Fibroblast of lung (primary cell): ENCODE data around the gene MSL2. TPM values are rescaled to one million over a fixed set of nuclear protein-coding genes. Genes with fewer than 3 reads are reported as not detected.
"Not testable (repeated sequence)": the region's sequence is repeated elsewhere in the genome, so short reads cannot be mapped to it uniquely, and the experiment has no call there.

Source experiments
- DNase-seq, 2 donors: peaks; one replicate each; pipeline versions ENCODE4 v3.0.0 to v3.0.0-alpha.2; 2010; ENCODE audit warnings: low read depth in 2 of 2
- H2AFZ ChIP-seq: 2 replicates; pipeline ENCODE4 v1.5.1; 2012; ENCODE audit warnings: low read length, control low read depth, inconsistent platforms
- H3K27ac ChIP-seq: 2 replicates; pipeline ENCODE4 v1.5.1; 2011; ENCODE audit warnings: low read length, control low read depth; ENCODE audit not compliant: insufficient read depth
- H3K27me3 ChIP-seq: 2 replicates; pipeline ENCODE4 v1.5.1; 2011; ENCODE audit warnings: mild to moderate bottlenecking, low read length; ENCODE audit not compliant: control insufficient read depth, insufficient read depth
- H3K36me3 ChIP-seq: 2 replicates; pipeline ENCODE4 v1.5.1; 2011; ENCODE audit warnings: low read length; ENCODE audit not compliant: control insufficient read depth, insufficient read depth
- H3K4me1 ChIP-seq: 2 replicates; pipeline ENCODE4 v1.5.1; 2011; ENCODE audit warnings: low read length; ENCODE audit not compliant: control insufficient read depth, insufficient read depth; ENCODE audit errors: extremely low read depth
- H3K4me2 ChIP-seq: 2 replicates; pipeline ENCODE4 v1.5.1; 2011; ENCODE audit warnings: low read length, control low read depth; ENCODE audit not compliant: insufficient read depth; ENCODE audit errors: extremely low read depth
- H3K4me3 ChIP-seq, 4 experiments: fragments of 200-600 bp in 1 of 4; sonication (generic) in 1 of 4; replicated peaks in 1 of 4; 2 replicates each; pipeline ENCODE4 v1.5.1; 2011 to 2016; ENCODE audit warnings: low read length in 4 of 4, low read depth in 3 of 4, mild to moderate bottlenecking in 3 of 4, control low read depth in 2 of 4, inconsistent platforms in 1 of 4, mixed read lengths in 1 of 4; ENCODE audit not compliant: insufficient read depth in 1 of 4; ENCODE audit errors: control extremely low read depth in 1 of 4
- H3K79me2 ChIP-seq: 2 replicates; pipeline ENCODE4 v1.5.1; 2012; ENCODE audit warnings: mild to moderate bottlenecking, low read length, inconsistent platforms; ENCODE audit not compliant: control insufficient read depth, insufficient read depth
- H3K9ac ChIP-seq: 2 replicates; pipeline ENCODE4 v1.5.1; 2011; ENCODE audit warnings: mild to moderate bottlenecking, low read length, control low read depth; ENCODE audit not compliant: insufficient read depth
- H3K9me3 ChIP-seq: 2 replicates; pipeline ENCODE4 v1.5.1; 2012; ENCODE audit warnings: low read depth, low read length; ENCODE audit not compliant: control insufficient read depth, insufficient read depth
- H4K20me1 ChIP-seq: 2 replicates; pipeline ENCODE4 v1.5.1; 2011; ENCODE audit warnings: low read length; ENCODE audit not compliant: control insufficient read depth, insufficient read depth; ENCODE audit errors: extremely low read depth
- EZH2 ChIP-seq: IDR thresholded peaks from 2 replicates; pipeline ENCODE4 v1.5.1; 2012; ENCODE audit warnings: low read length, control low read depth, mild to moderate bottlenecking; ENCODE audit errors: missing control alignments
- polyA plus RNA-seq, 2 donors: library from polyadenylated mRNA; depleted of rRNA in 1 of 2; stranded (reverse) in 1 of 2; unstranded in 1 of 2; fragments of >200 nt; gene quantifications; 2 replicates each; pipeline ENCODE4 v1.2.1, GENCODE V29; 2011 to 2012; ENCODE audit warnings: missing spikeins in 1 of 2
- total RNA-seq: library from RNA; depleted of rRNA; stranded (reverse); fragments of >200 nt; gene quantifications from 2 replicates; pipeline ENCODE4 v1.2.1, GENCODE V29; 2014
- TF ChIP-seq, protein P1 (sequence below), 2 donors: IDR thresholded peaks in 1 of 2; conservative IDR thresholded peaks in 1 of 2; 1 replicate in 1 of 2; 2 replicates in 1 of 2; pipeline ENCODE4 v1.5.1; 2011 to 2012; ENCODE audit warnings: low read length in 2 of 2, control low read depth in 1 of 2, inconsistent platforms in 1 of 2, low read depth in 1 of 2, mild to moderate bottlenecking in 1 of 2

MSL2 gene
- total and polyA plus RNA-seq, 2 donors (not counting 1 experiment from before 2014, with no cell fraction given): 12.1 to 19.7 TPM

GRCh38 chr3:136171097-136171542 lies 25.0 kb downstream of the MSL2 start:
- H3K27ac ChIP-seq: no peak overlapping the region
- peaks cover 3% of the 10 kb centered on the region for H4K20me1 ChIP-seq
- DNase-seq: peak in 1 of 2 donors; percentile 38

GRCh38 chr3:136168236-136168635 lies 27.9 kb downstream of the MSL2 start:
- not testable (repeated sequence) for H3K9ac ChIP-seq, H2AFZ ChIP-seq, H3K4me2 ChIP-seq, H3K4me3 ChIP-seq, DNase-seq, H3K27ac ChIP-seq, H3K27me3 ChIP-seq, H3K4me1 ChIP-seq, H3K36me3 ChIP-seq, H4K20me1 ChIP-seq, H3K9me3 ChIP-seq
- peaks cover 99% of the 10 kb centered on the region for H3K79me2 ChIP-seq

More at GRCh38 chr3:136171097-136171542, 25.0 kb downstream of the MSL2 start:
- Histone ChIP-seq H3K4me1 (peaks cover 4% of the 10 kb centered on the region), H3K79me2 (peaks cover 99% of the 10 kb centered on the region), H3K4me2 (no peak overlapping the region), H3K36me3 (no peaks in the 10 kb centered on the region), H3K27me3 (no peaks in the 10 kb centered on the region), H3K4me3 (no peak overlapping the region), H3K9ac (no peak overlapping the region), H2AFZ (no peak overlapping the region), H3K9me3 (no peaks in the 10 kb centered on the region)
- TF ChIP-seq, protein P1, sequence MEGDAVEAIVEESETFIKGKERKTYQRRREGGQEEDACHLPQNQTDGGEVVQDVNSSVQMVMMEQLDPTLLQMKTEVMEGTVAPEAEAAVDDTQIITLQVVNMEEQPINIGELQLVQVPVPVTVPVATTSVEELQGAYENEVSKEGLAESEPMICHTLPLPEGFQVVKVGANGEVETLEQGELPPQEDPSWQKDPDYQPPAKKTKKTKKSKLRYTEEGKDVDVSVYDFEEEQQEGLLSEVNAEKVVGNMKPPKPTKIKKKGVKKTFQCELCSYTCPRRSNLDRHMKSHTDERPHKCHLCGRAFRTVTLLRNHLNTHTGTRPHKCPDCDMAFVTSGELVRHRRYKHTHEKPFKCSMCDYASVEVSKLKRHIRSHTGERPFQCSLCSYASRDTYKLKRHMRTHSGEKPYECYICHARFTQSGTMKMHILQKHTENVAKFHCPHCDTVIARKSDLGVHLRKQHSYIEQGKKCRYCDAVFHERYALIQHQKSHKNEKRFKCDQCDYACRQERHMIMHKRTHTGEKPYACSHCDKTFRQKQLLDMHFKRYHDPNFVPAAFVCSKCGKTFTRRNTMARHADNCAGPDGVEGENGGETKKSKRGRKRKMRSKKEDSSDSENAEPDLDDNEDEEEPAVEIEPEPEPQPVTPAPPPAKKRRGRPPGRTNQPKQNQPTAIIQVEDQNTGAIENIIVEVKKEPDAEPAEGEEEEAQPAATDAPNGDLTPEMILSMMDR (conservative IDR thresholded peaks at IDR 0.05 in 1 of 2, IDR thresholded peaks at IDR 0.05 in 1 of 2; ENCODE audit: low read depth in 1 of 2, low read length in 2 of 2): no peak
- no peak for TF ChIP-seq EZH2

GRCh38 chr3:136166507-136166906 lies 29.6 kb downstream of the MSL2 start:
- Histone ChIP-seq H4K20me1 (peaks cover 3% of the 10 kb centered on the region), H2AFZ (no peak overlapping the region), H3K4me1 (peaks cover 4% of the 10 kb centered on the region), H3K4me2 (no peak overlapping the region), H3K79me2 (peaks cover 99% of the 10 kb centered on the region), H3K4me3 (no peak overlapping the region), H3K36me3 (no peaks in the 10 kb centered on the region), H3K27me3 (no peaks in the 10 kb centered on the region), H3K27ac (no peak overlapping the region), H3K9me3 (no peaks in the 10 kb centered on the region), H3K9ac (no peak overlapping the region)
- DNase-seq: no peak
- no peak for TF ChIP-seq EZH2
- TF ChIP-seq, protein P1 (conservative IDR thresholded peaks at IDR 0.05 in 1 of 2, IDR thresholded peaks at IDR 0.05 in 1 of 2; ENCODE audit: low read depth in 1 of 2, low read length in 2 of 2): no peak

DNA sequence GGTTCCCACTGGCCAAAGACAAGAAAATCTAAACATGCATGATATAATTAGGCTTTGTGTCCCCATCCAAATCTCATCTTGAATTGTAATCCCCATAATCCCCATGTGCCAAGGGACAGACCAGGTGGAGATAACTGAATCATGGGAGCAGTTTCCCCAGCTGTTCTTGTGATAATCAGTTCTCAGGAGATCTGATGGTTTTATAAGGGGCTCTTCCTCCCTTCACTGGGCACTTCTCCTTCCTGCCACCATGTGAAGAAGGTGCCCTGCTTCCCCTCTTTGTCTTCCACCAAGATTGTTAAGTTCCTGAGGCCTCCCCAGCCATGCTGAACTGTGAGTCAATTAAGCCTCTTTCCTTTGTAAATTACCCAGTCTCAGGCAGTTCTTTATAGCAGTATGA lies 32.5 kb downstream of the MSL2 start:
- not testable (repeated sequence) for H3K9ac ChIP-seq, H3K9me3 ChIP-seq, H4K20me1 ChIP-seq, H3K36me3 ChIP-seq, H3K27ac ChIP-seq, H3K4me2 ChIP-seq, H3K4me3 ChIP-seq, H2AFZ ChIP-seq, H3K27me3 ChIP-seq, DNase-seq, H3K4me1 ChIP-seq
- peaks cover 97% of the 10 kb centered on the region for H3K79me2 ChIP-seq
